Stimulated activated CD4-positive, alpha-beta T cell treated with anti-CD3 and anti-CD28 coated beads, Interleukin-4, amount 100 ng/mL, for 4 hours (primary cell): Measurements from ENCODE around the gene LDLRAD4.

Experiments used
- DNase-seq, 2 experiments: peaks; one replicate each; pipeline ENCODE4 v3.0.0-alpha.2; 2020

LDLRAD4 gene

DNA sequence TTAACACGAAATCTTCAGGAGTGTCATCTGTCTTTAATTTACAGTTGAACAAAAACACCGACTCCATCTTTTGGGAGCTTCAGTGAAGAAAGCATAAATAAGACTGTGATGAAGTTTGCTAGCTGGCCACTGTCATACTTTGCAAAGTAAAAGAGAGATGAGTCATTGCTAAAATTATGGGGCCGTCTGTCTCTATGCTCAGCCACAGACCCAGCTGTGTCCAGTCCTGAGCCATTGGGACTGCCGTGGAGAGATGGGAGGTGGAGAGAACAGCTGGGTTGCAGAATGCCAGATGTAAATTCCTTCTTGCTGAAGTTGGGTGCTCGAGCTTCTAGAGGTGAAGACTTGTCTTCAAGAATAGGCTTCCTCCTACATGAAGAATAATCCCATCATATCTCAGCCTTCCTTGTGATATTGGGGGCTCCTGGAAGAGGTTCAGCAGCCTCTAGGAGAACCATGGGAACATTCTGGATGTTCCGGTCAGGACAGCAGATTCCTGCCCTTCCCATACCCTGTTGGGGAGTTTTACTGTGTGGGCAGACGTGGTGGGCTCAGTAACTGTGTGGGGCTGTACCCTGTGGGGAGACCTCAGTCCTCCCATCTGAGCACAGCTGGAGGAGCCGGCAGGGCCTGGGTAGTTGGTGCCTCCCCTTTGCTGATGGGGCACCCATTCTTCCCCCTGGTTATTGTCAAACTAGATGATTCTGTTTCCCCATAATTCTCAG is 71.1 kb downstream of the LDLRAD4 start:
- no peak for DNase-seq

GRCh38 chr18:13290856-13291271 is 72.3 kb downstream of the LDLRAD4 start:
- DNase-seq = no peak

DNA sequence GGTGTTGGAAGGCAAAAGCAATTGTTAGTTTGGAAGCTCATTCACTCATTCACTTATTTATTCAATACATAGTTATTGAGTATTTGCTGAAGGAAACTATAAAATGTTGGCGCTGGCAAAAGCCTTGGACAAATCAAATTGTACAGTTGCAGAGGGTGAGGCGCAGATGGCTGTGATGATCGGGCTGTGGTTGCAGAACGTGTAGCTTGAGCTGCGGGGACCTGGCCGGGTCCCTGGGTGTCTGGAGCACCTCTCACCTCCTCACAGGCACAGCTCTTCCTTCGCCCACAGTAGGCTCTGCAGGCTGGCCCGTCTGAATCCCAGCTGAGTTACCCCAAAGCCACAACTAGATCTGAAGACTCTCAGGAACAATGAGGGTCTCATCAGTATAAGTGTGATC is 72.7 kb downstream of the LDLRAD4 start:
- DNase-seq = no peak

DNA sequence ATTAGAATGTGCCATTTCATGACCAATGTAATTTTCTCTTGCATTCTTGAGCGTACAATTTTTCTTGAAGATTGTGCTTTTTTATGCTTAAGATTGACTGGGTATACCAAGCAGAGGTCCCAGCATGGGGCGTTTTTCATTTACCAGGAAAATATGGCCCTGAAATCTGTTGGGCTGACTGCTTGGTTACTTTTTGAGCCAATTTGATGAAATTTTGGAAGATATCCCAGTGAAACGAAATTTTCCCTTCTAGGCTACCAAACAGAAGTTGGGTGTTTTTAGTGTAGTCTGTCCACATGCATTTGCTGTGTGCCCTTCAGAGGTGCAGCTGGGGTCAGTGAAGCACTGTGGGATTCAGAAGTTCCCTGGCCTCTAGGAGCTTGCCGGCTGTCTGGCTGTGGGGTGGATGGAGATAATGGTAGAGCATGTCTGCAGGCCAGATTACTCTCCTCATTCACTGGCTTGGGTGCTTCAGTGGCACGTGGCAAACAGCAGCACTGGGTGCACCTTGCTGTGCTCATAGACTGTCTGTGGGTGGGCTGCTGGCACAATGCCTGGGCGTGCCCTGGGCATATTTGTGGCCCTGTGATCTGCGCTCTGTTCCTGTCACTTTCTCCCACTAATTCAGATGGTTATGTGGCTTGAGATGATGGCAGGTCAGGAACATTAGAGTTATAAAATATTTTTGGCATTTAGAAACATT is 73.3 kb downstream of the LDLRAD4 start:
- DNase-seq = no peak

DNA sequence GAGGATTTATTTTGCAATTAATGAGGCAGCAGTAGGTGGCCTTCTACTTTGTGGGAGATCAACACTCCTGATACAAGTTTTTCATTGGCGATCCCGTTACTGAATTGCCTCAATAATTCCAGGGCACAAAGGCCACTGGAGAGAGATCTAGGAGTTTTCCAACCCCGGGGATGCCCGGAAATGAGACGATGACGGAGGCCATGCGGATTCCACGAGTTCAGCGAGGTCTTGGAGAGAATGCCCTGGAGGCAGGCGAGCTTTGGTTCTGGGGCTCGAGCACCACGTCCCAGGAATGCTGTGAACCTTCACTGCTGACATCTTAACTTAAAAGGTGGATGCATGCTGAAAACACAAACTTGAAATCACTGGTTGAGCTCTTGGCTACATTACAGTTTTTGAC is 74.2 kb downstream of the LDLRAD4 start:
- DNase-seq = no peak

DNA sequence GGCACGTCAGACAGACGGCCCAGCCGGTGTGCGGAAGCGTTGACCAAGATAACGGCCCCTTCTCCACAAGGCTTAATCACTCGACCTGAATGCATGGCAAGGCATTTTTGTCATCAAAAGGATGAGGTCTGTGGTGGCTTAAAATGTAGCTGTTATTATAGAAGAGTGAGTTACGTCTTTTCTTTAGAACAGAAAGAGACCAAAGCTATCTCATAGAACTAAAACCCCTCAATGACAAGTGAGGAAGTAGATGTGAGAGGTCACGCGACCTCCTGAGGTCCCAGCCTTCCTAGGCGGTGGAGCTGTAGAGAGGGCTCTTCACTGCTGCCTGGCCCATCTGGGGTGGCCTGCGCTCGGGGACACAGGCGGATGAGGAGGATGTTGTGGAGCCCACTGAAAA is 75.7 kb downstream of the LDLRAD4 start:
- DNase-seq = no peak

- DNase-seq = no peak
Observed at GRCh38 chr18:13295894-13296293, 77.3 kb downstream of the LDLRAD4 start.

- no peak for DNase-seq
Observed at GRCh38 chr18:13296867-13297574, 78.5 kb downstream of the LDLRAD4 start.

DNA sequence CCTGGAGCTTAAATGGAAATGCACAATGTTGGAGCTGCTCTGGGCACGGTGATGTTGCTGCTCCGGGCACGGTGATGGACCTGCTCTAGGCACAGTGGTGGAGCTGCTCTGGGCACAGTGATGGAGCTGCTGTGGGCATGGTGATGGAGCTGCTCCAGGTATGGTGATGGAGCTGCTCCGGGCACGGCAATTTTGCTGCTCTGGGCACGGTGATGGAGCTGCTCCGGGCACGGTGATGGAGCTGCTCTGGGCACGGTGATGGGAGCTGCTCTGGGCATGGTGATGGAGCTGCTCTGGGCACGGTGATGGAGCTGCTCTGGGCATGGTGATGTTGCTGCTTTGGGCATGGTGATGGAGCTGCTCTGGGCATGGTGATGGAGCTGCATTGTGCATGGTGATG is 79.7 kb downstream of the LDLRAD4 start:
- DNase-seq = no peak

GRCh38 chr18:13300029-13300428 is 81.5 kb downstream of the LDLRAD4 start:
- DNase-seq = no peak

DNA sequence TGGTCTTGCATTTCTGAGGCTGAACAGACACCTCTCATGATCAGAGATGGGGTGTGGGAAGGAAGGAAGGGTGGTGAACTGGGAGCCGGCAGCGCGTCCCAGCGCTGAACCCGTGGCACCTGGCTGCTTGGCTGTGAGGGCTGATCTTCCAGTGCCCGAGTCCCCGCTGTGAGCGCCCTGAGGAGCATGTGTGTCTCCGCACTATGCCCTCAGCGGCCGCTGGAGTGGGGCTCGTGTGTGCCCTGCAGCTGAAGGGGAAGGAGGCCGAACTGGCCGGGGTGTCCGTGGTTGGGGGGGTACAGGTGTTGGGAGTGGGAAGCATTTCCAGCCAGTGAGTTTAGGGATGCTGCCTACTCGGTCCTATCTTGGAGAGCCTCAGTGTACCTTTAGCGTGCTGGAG is 82.2 kb downstream of the LDLRAD4 start:
- no peak for DNase-seq

GRCh38 chr18:13302040-13302439 is 83.5 kb downstream of the LDLRAD4 start:
- DNase-seq = no peak

- DNase-seq = no peak
Observed at GRCh38 chr18:13302457-13303225, 84.1 kb downstream of the LDLRAD4 start.

DNA sequence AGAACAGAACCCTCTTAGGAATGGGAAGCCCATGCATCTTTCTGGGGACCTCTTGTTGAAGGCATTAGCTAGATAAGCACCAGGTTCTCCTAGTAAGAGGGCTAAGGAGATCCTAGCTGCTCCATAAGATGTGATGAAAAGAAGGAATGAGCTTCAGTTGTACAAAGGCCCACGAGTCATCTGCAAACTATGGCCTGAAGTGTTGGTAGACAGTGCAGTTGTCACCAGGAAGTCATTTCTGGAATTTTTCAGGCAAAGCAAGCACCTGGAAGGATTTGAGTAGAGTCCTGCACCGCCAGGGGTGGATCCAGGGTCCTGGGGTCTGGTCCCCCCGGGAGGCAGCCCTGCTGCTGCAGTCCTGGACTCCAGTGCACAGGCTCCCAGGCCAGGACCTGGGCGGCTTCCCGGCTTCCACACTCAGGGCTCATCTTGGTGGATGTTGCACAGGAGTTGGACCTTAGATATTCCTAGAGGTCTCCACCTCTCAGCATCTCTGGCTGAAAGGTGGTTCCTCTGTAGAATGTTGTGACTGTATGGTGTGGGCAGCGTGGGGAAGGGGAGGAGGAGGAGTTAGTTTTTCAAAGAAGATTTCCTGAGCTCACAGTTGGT is 85.3 kb downstream of the LDLRAD4 start:
- no peak for DNase-seq

- DNase-seq = no peak
Observed at GRCh38 chr18:13305301-13305700, 86.7 kb downstream of the LDLRAD4 start.

DNA sequence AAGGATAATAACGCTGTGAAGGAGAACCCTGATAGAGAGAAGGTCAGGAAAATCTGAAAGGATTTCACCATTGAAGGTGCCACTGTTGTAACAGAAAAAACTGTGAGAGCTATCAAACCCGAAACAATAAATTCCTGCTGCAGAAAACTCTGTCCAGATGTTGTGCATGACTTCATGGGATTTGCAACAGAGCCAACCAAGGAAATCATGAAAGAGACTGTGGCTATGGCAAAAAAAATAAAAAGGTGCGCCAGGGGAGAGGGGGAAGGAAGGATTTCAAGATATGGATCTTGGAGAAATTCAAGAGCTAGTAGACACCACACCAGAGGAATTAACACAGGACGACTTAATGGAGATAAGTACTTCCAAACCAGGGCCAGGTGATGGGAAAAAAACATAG is 88.0 kb downstream of the LDLRAD4 start:
- no peak for DNase-seq

DNA sequence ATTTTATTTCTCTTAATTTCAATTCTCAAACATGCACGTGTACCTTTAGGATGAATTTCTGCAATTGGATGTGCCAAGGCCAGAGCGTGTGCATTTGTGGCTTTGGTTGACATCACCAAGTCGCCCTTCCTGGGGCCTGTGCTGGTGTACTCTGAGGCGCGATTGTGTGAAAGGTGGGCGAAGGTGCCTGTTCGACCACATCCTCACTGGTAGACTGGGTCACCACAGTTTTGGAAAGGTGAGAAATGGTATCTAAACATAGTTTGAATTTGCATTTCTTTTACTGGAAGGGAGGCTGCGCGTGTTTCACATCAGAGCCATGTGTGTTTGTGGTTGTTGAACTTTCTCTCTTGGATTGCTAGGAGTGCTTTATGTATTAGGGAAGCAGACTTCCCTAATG is 89.8 kb downstream of the LDLRAD4 start:
- DNase-seq = no peak

GRCh38 chr18:13309031-13309747 is 90.6 kb downstream of the LDLRAD4 start:
- no peak for DNase-seq

GRCh38 chr18:13309748-13310670 is 91.4 kb downstream of the LDLRAD4 start:
- DNase-seq = no peak

DNA sequence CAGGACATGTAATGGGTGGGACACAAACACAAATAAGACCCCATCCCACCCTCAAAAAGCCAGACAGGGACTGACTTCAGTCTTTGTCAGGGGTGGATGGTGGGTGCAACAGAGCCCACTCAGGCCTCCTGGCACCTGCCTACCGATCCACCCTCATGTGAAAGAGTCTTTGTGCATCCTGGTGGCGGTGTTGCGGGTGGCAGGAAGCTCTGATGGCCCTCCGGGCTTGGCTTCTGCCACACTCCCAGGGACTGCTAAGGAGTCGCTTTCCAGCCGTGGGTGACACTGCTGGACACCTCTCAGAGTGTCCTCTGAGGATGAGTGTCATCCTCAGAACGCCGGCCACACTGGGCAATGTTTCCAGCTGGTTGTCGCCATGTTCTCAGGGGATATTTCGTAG is 92.6 kb downstream of the LDLRAD4 start:
- no peak for DNase-seq

- DNase-seq = no peak
Observed at GRCh38 chr18:13312515-13312914, 94.0 kb downstream of the LDLRAD4 start.
